GM12878 (cell line): ENCODE measurements around the gene ISM1. TPM values are rescaled to one million over a fixed set of nuclear protein-coding genes. Genes with fewer than 3 reads are reported as not detected.

Source experiments
- ATAC-seq: fragments of 200-7000 bp; cut with Tn5 transposase; 3 replicates; pipeline ENCODE4 v1.9.1; 2020; ENCODE audit warnings: mild to moderate bottlenecking, moderate library complexity
- BruUV-seq: library from RNA; stranded (reverse); fragments of 400-500 nt; replicated peaks from 2 replicates; lab custom pipeline; 2021; lab: Mats Ljungman, UMichigan
- CTCF ChIA-PET: fragments of 300-600 bp; sonication (Branson Sonifier 250); formaldehyde crosslinking; extraction: SDS; loops from one replicate; lab custom pipeline; 2021; ENCODE audit warnings: inconsistent platforms; lab: Yijun Ruan, JAX
- POLR2A ChIA-PET: fragments of 350-600 bp; formaldehyde crosslinking; extraction: SDS; loops from one replicate; lab custom pipeline; 2021; ENCODE audit warnings: inconsistent platforms; lab: Charles Lee
- RAD21 ChIA-PET: fragments of 300-600 bp; sonication (Branson Sonifier 250); formaldehyde crosslinking; loops from one replicate; lab custom pipeline; 2023; ENCODE audit warnings: antibody characterized with exemption; ENCODE audit not compliant: unreplicated experiment; lab: Charles Lee
- SMC1A ChIA-PET: fragments of 300-600 bp; sonication (Branson Sonifier 250); formaldehyde crosslinking; loops from one replicate; lab custom pipeline; 2023; ENCODE audit not compliant: unreplicated experiment, uncharacterized antibody; lab: Charles Lee
- DNase-seq: peaks from one replicate; pipeline ENCODE4 v3.0.0-alpha.2; 2011; ENCODE audit warnings: low read depth, low spot score
- FAIRE-seq: peaks from 3 replicates; lab custom pipeline; 2011; peaks lifted over from hg19 to GRCh38; lab: Jason Lieb, UNC
- H2AFZ ChIP-seq: 2 replicates; pipeline ENCODE4 v1.6.0; 2011; ENCODE audit warnings: low read depth, low read length, control low read depth; ENCODE audit not compliant: control insufficient read depth
- H3K27ac ChIP-seq: 2 replicates; pipeline ENCODE4 v1.5.1; 2011; ENCODE audit warnings: control low read depth; ENCODE audit not compliant: control insufficient read depth, insufficient read depth
- H3K27me3 ChIP-seq, 2 experiments: replicated peaks in 1 of 2; 2 replicates each; pipeline versions ENCODE4 v1.6.0 to v1.6.1; 2011; ENCODE audit warnings: low read length in 1 of 2; ENCODE audit not compliant: control insufficient read depth in 2 of 2, insufficient read depth in 2 of 2
- H3K36me3 ChIP-seq, 2 experiments: 2 replicates each; pipeline ENCODE4 v1.5.1; 2011; ENCODE audit warnings: low read length in 1 of 2; ENCODE audit not compliant: control insufficient read depth in 2 of 2, insufficient read depth in 2 of 2
- H3K4me1 ChIP-seq: 2 replicates; pipeline ENCODE4 v1.6.1; 2011; ENCODE audit warnings: mild to moderate bottlenecking, low read length, moderate library complexity, mixed read lengths; ENCODE audit not compliant: control insufficient read depth, insufficient read depth
- H3K4me2 ChIP-seq: 2 replicates; pipeline ENCODE4 v1.6.0; 2011; ENCODE audit warnings: control low read depth; ENCODE audit not compliant: control insufficient read depth, insufficient read depth
- H3K4me3 ChIP-seq: fragments of 200-600 bp; sonication (generic); 2 replicates; pipeline ENCODE4 v1.5.1; 2016
- H3K79me2 ChIP-seq: 2 replicates; pipeline ENCODE4 v1.6.0; 2011; ENCODE audit warnings: low read length; ENCODE audit not compliant: control insufficient read depth, insufficient read depth
- H3K9ac ChIP-seq: 2 replicates; pipeline ENCODE4 v1.8.0; 2011; ENCODE audit warnings: low read length, control low read depth, mixed read lengths; ENCODE audit not compliant: control insufficient read depth, insufficient read depth
- H3K9me3 ChIP-seq: replicated peaks from 3 replicates; pipeline ENCODE4 v1.5.1; 2011; ENCODE audit warnings: mild to moderate bottlenecking, low read length; ENCODE audit not compliant: control insufficient read depth, insufficient read depth
- H4K20me1 ChIP-seq: 2 replicates; pipeline ENCODE4 v1.6.0; 2011; ENCODE audit not compliant: control insufficient read depth, insufficient read depth
- ETV6 ChIP-seq, 2 experiments: fragments of 450-650 bp in 1 of 2; IDR thresholded peaks in 1 of 2; conservative IDR thresholded peaks in 1 of 2; 2 replicates each; pipeline ENCODE4 v1.6.1; 2014; ENCODE audit warnings: antibody characterized with exemption in 1 of 2, borderline replicate concordance in 1 of 2, low read depth in 1 of 2, mild to moderate bottlenecking in 1 of 2, moderate library complexity in 1 of 2
- MYB ChIP-seq: fragments of 150-350 bp; IDR thresholded peaks from 2 replicates; pipeline ENCODE4 v1.6.1; 2014; ENCODE audit warnings: mild to moderate bottlenecking, low read depth, low read length, borderline replicate concordance
- PAX8 ChIP-seq: fragments of 450-650 bp; IDR thresholded peaks from 2 replicates; pipeline ENCODE4 v1.6.1; 2017; ENCODE audit warnings: mild to moderate bottlenecking, moderate library complexity
- RAD51 ChIP-seq: fragments of 450-650 bp; IDR thresholded peaks from 2 replicates; pipeline ENCODE4 v1.6.1; 2016; ENCODE audit warnings: moderate library complexity, mild to moderate bottlenecking, inconsistent platforms
- SMAD1 ChIP-seq: fragments of 450-650 bp; IDR thresholded peaks from 2 replicates; pipeline ENCODE4 v1.6.1; 2018; ENCODE audit warnings: mild to moderate bottlenecking, low read depth; ENCODE audit not compliant: partially characterized antibody
- SPI1 ChIP-seq: IDR thresholded peaks from 2 replicates; pipeline ENCODE4 v1.6.1; 2011; ENCODE audit warnings: low read depth, mild to moderate bottlenecking, low read length, moderate library complexity, borderline replicate concordance; ENCODE audit not compliant: insufficient read depth
- TCF7 ChIP-seq: IDR thresholded peaks from 2 replicates; pipeline ENCODE4 v1.6.1; 2014; ENCODE audit warnings: antibody characterized with exemption, borderline replicate concordance
- ZBTB11 ChIP-seq: fragments of 450-650 bp; formaldehyde crosslinking; IDR thresholded peaks from 2 replicates; pipeline ENCODE4 v1.5.0; 2022; ENCODE audit warnings: mild to moderate bottlenecking, missing genetic modification characterization
- ZNF207 ChIP-seq: fragments of 450-650 bp; IDR thresholded peaks from 2 replicates; pipeline ENCODE4 v1.6.1; 2014; ENCODE audit warnings: antibody characterized with exemption, mild to moderate bottlenecking, borderline replicate concordance
- ZNF24 ChIP-seq: fragments of 450-650 bp; IDR thresholded peaks from 2 replicates; pipeline ENCODE4 v1.6.1; 2017; ENCODE audit warnings: antibody characterized with exemption, mild to moderate bottlenecking
- ZNF384 ChIP-seq: IDR thresholded peaks from 2 replicates; pipeline ENCODE4 v1.6.1; 2012; ENCODE audit warnings: low read depth, mild to moderate bottlenecking, low read length, improper control_type of control experiment, borderline replicate concordance
- WGBS: methylation state at CpG from one replicate; pipeline ENCODE4 v1.1.6; 2016; ENCODE audit warnings: low lambda C conversion rate; ENCODE audit not compliant: insufficient replicate concordance, insufficient coverage; ENCODE audit errors: missing lambda C conversion rate; 5-methylcytosine and 5-hydroxymethylcytosine counted together
- in situ Hi-C: fragments of 300-500 bp; cut with MboI; formaldehyde crosslinking; loops from 9 replicates; pipeline ENCODE4 v1.14.3; 2018; ENCODE audit warnings: mixed read lengths
- intact Hi-C: fragments of 100-400 bp; cut with micrococcal nuclease; formaldehyde crosslinking; loops from one replicate; pipeline ENCODE4 v1.14.2; 2022; ENCODE audit not compliant: unreplicated experiment
- polyA plus RNA-seq, 11 experiments: library from polyadenylated mRNA; depleted of rRNA in 4 of 11; unstranded in 6 of 11; stranded (reverse) in 5 of 11; fragments of >200 nt; fragmentation: Nextera tagmentation in 4 of 11; fragmentation: Illumina TruSeq in 1 of 11; extraction: Ambion mirVana in 4 of 11; extraction: Trizol in 1 of 11; gene quantifications; 1 replicate in 1 of 11; 2 replicates in 10 of 11; pipeline versions ENCODE4 v1.2.1 to v1.2.3, GENCODE V29; 2011 to 2016; ENCODE audit warnings: inconsistent platforms in 2 of 11, missing spikeins in 2 of 11, low read depth in 1 of 11
- total RNA-seq, 4 experiments: library from RNA; depleted of rRNA in 3 of 4; stranded (reverse); fragments of >200 nt in 3 of 4; fragmentation: Illumina TruSeq in 1 of 4; extraction: Trizol in 1 of 4; gene quantifications; 2 replicates each; pipeline versions ENCODE4 v1.2.1 to v1.2.3, GENCODE V29; 2013 to 2021

The ISM1 gene
- total and polyA plus RNA-seq, 10 of the 15 experiments (the other 5 are each of a cell fraction or from before 2014, with no cell fraction given): 0.01 to 0.03 TPM; not detected in 8

GRCh38 chr20:13325796-13326340 is 104.8 kb downstream of the ISM1 start:
- no peaks in the 10 kb centered on the region; the same call in 1 of the 2 replicates for H3K4me1 ChIP-seq
- in situ Hi-C loops: no loop called here
- no TSS peak for BruUV-seq
- intact Hi-C loops: loop anchor here (1.0 kb wide), 1 partner anchor 220 kb away; no protein-coding TSS in a partner anchor
- no peaks in the 10 kb centered on the region for H3K9me3 ChIP-seq
- 25% methylated on average over 5 of the region's 5 CpGs for WGBS
- FAIRE-seq (no peak), DNase-seq (no peak), ATAC-seq (no peak)
- no peak overlapping the region for H3K9ac ChIP-seq
- CTCF ChIA-PET: no interaction called here
- no peaks in the 10 kb centered on the region for H3K79me2 ChIP-seq
- no peaks in the 10 kb centered on the region for H4K20me1 ChIP-seq
- SMC1A ChIA-PET: interaction anchor here (0.6 to 1.0 kb wide), 2 partner anchors 69 to 221 kb away, joined by 3 to 5 read pairs; no protein-coding TSS in a partner anchor
- POLR2A ChIA-PET: no interaction called here
- no peak overlapping the region for H2AFZ ChIP-seq
- no peak overlapping the region for H3K4me2 ChIP-seq
- H3K36me3 ChIP-seq: no peaks in the 10 kb centered on the region
- H3K27me3 ChIP-seq: no peaks in the 10 kb centered on the region
- H3K4me3 ChIP-seq: no peak overlapping the region
- RAD21 ChIA-PET: no interaction called here
- no peak overlapping the region for H3K27ac ChIP-seq
- TF ChIP-seq ZNF207: no peak
- no peak for TF ChIP-seq TCF7
- no peak for TF ChIP-seq PAX8
- no peak for TF ChIP-seq RAD51
- TF ChIP-seq SPI1: no peak
- TF ChIP-seq SMAD1: no peak
- TF ChIP-seq MYB: no peak
- TF ChIP-seq, all 136 proteins: peak for 0

- no peak overlapping the region for H2AFZ ChIP-seq
- ChIA-PET RAD21 (interaction anchor here (0.6 to 2.9 kb wide), 5 partner anchors 9 to 215 kb away, joined by 3 to 16 read pairs (median 11); no protein-coding TSS in a partner anchor), SMC1A (interaction anchor here (1.0 to 14.3 kb wide), 7 partner anchors 10 to 215 kb away, joined by 3 to 165 read pairs (median 5); no protein-coding TSS in a partner anchor), CTCF (interaction anchor here (0.5 to 2.8 kb wide), 3 partner anchors 8 to 98 kb away, joined by 4 to 11 read pairs (median 8); no protein-coding TSS in a partner anchor), POLR2A (interaction anchor here (0.7 to 2.1 kb wide), 2 partner anchors 10 to 88 kb away, joined by 3 to 6 read pairs; no protein-coding TSS in a partner anchor)
- no peaks in the 10 kb centered on the region for H3K27me3 ChIP-seq
- H3K4me2 ChIP-seq: no peak overlapping the region
- no peaks in the 10 kb centered on the region for H4K20me1 ChIP-seq
- 0% methylated on average over 1 of the region's 1 CpG for WGBS
- no TSS peak for BruUV-seq
- no peak overlapping the region for H3K27ac ChIP-seq
- no peaks in the 10 kb centered on the region for H3K9me3 ChIP-seq
- FAIRE-seq (no peak), ATAC-seq (peak; percentile 51), DNase-seq (no peak)
- H3K4me1 ChIP-seq: no peaks in the 10 kb centered on the region
- intact Hi-C loops (no loop called here), in situ Hi-C loops (no loop called here)
- no peaks in the 10 kb centered on the region for H3K36me3 ChIP-seq
- H3K9ac ChIP-seq: no peak overlapping the region
- H3K4me3 ChIP-seq: no peak overlapping the region
- H3K79me2 ChIP-seq: no peaks in the 10 kb centered on the region
- no peak for TF ChIP-seq ZBTB11 (CRISPR knock-in tag)
- TF ChIP-seq ETV6 (conservative IDR thresholded peaks at IDR 0.05 in 1 of 2, IDR thresholded peaks at IDR 0.05 in 1 of 2; ENCODE audit: borderline replicate concordance in 1 of 2, low read depth in 1 of 2): no peak
- TF ChIP-seq ZNF24: peak; percentile 15; the same call in 1 of the 2 replicates
- TF ChIP-seq ZNF384: 0 out of 2 replicates have a peak, but pooled peaks have one; percentile 27
These were observed 110.5 kb downstream of the ISM1 start for GRCh38 chr20:13331536-13331935.
